HepG2 (cell line): Measurements from ENCODE around the gene NEDD8. TPM values are rescaled to one million over a fixed set of nuclear protein-coding genes. Genes with fewer than 3 reads are reported as not detected.

Experiments used
- ATF5 ChIP-seq: sonication (generic); formaldehyde crosslinking; IDR thresholded peaks from 2 replicates; pipeline ENCODE4 v1.4.0; 2020; ENCODE audit warnings: mild to moderate bottlenecking, low read depth, missing genetic modification reagents
- CC2D1A ChIP-seq: sonication (generic); formaldehyde crosslinking; IDR thresholded peaks from 2 replicates; pipeline ENCODE4 v1.8.1; 2023; ENCODE audit warnings: mild to moderate bottlenecking, missing genetic modification reagents
- CSRNP2 ChIP-seq: sonication (generic); formaldehyde crosslinking; conservative IDR thresholded peaks from 2 replicates; pipeline ENCODE4 v1.8.0; 2022; ENCODE audit warnings: low read depth, missing genetic modification reagents
- GFI1 ChIP-seq: sonication (generic); formaldehyde crosslinking; IDR thresholded peaks from 2 replicates; pipeline ENCODE4 v1.5.0; 2020; ENCODE audit warnings: missing genetic modification reagents, mild to moderate bottlenecking, borderline replicate concordance
- MBD4 ChIP-seq: IDR thresholded peaks from 2 replicates; pipeline ENCODE4 v1.6.1; 2012; ENCODE audit warnings: low read length, inconsistent platforms, borderline replicate concordance
- MED1 ChIP-seq: sonication (generic); formaldehyde crosslinking; IDR thresholded peaks from 2 replicates; pipeline ENCODE4 v1.4.0; 2020; ENCODE audit warnings: missing genetic modification reagents
- MIER3 ChIP-seq: IDR thresholded peaks from 2 replicates; pipeline ENCODE4 v1.6.1; 2016; ENCODE audit warnings: missing compliant biosample characterization, borderline replicate concordance
- MXD4 ChIP-seq: IDR thresholded peaks from 2 replicates; pipeline ENCODE4 v1.6.1; 2016; ENCODE audit warnings: mild to moderate bottlenecking, missing biosample characterization, missing genetic modification reagents
- NFIB ChIP-seq: sonication (generic); formaldehyde crosslinking; IDR thresholded peaks from 2 replicates; pipeline ENCODE4 v1.9.0; 2021; ENCODE audit warnings: missing genetic modification reagents, mild to moderate bottlenecking, borderline replicate concordance
- NRL ChIP-seq: sonication (generic); formaldehyde crosslinking; IDR thresholded peaks from 2 replicates; pipeline ENCODE4 v1.5.0; 2020; ENCODE audit warnings: missing genetic modification reagents, mild to moderate bottlenecking, moderate library complexity, borderline replicate concordance
- RARG ChIP-seq: sonication (generic); formaldehyde crosslinking; IDR thresholded peaks from 2 replicates; pipeline ENCODE4 v1.4.0; 2020; ENCODE audit warnings: low read depth, mild to moderate bottlenecking, missing genetic modification reagents
- SKI ChIP-seq: fragments of 450-650 bp; IDR thresholded peaks from one replicate; pipeline ENCODE4 v1.6.1; 2018; ENCODE audit warnings: mild to moderate bottlenecking; ENCODE audit not compliant: partially characterized antibody
- TAF1 ChIP-seq: sonication (generic); formaldehyde crosslinking; IDR thresholded peaks from 2 replicates; pipeline ENCODE4 v1.4.0; 2020; ENCODE audit warnings: missing genetic modification reagents
- YEATS2 ChIP-seq: sonication (generic); formaldehyde crosslinking; IDR thresholded peaks from 2 replicates; pipeline ENCODE4 v1.4.0; 2020; ENCODE audit warnings: missing genetic modification reagents, borderline replicate concordance
- ZBTB4 ChIP-seq: sonication (generic); formaldehyde crosslinking; IDR thresholded peaks from 2 replicates; pipeline ENCODE4 v1.4.0; 2020; ENCODE audit warnings: missing genetic modification reagents, mild to moderate bottlenecking, borderline replicate concordance
- ZNF296 ChIP-seq: sonication (generic); formaldehyde crosslinking; conservative IDR thresholded peaks from 2 replicates; pipeline ENCODE4 v1.5.0; 2020; ENCODE audit warnings: mild to moderate bottlenecking, missing genetic modification reagents
- ZNF703 ChIP-seq: sonication (generic); formaldehyde crosslinking; IDR thresholded peaks from 2 replicates; pipeline ENCODE4 v1.5.1; 2020; ENCODE audit warnings: missing genetic modification reagents, mild to moderate bottlenecking, moderate library complexity, borderline replicate concordance
- ZNF768 ChIP-seq: sonication (generic); formaldehyde crosslinking; IDR thresholded peaks from 2 replicates; pipeline ENCODE4 v1.4.0; 2020; ENCODE audit warnings: missing genetic modification reagents
- ZNF891 ChIP-seq: sonication (generic); formaldehyde crosslinking; IDR thresholded peaks from 2 replicates; pipeline ENCODE4 v1.5.0; 2020; ENCODE audit warnings: mild to moderate bottlenecking, missing genetic modification reagents
- polyA plus RNA-seq, 8 experiments: library from polyadenylated mRNA; depleted of rRNA in 3 of 8; stranded (reverse) in 7 of 8; unstranded in 1 of 8; fragments of >200 nt; fragmentation: Illumina TruSeq in 4 of 8; extraction: Trizol in 4 of 8; gene quantifications; 2 replicates each; pipeline versions ENCODE4 v1.2.1 to v1.2.3, GENCODE V29; 2011 to 2016; ENCODE audit warnings: low read depth in 4 of 8, missing spikeins in 1 of 8, mixed read lengths in 1 of 8; ENCODE audit not compliant: insufficient read depth in 1 of 8
- total RNA-seq, 5 experiments: library from RNA; depleted of rRNA; stranded (reverse); fragments of >200 nt; fragmentation: Illumina TruSeq; extraction: Trizol; gene quantifications; 2 replicates each; pipeline ENCODE4 v1.2.3, GENCODE V29; 2016; ENCODE audit warnings: low read depth in 1 of 5
- TF ChIP-seq, protein P1 (sequence below): sonication (generic); formaldehyde crosslinking; IDR thresholded peaks from 2 replicates; pipeline ENCODE4 v1.5.0; 2020; ENCODE audit warnings: mild to moderate bottlenecking, missing genetic modification reagents, borderline replicate concordance
- TF ChIP-seq, protein P2 (sequence below): sonication (generic); formaldehyde crosslinking; conservative IDR thresholded peaks from 2 replicates; pipeline ENCODE4 v1.4.0; 2020; ENCODE audit warnings: missing genetic modification reagents

Gene NEDD8
- total and polyA plus RNA-seq, 2 of the 13 experiments (the other 11 are each of a cell fraction or from before 2014, with no cell fraction given): 535 to 713 TPM

DNA sequence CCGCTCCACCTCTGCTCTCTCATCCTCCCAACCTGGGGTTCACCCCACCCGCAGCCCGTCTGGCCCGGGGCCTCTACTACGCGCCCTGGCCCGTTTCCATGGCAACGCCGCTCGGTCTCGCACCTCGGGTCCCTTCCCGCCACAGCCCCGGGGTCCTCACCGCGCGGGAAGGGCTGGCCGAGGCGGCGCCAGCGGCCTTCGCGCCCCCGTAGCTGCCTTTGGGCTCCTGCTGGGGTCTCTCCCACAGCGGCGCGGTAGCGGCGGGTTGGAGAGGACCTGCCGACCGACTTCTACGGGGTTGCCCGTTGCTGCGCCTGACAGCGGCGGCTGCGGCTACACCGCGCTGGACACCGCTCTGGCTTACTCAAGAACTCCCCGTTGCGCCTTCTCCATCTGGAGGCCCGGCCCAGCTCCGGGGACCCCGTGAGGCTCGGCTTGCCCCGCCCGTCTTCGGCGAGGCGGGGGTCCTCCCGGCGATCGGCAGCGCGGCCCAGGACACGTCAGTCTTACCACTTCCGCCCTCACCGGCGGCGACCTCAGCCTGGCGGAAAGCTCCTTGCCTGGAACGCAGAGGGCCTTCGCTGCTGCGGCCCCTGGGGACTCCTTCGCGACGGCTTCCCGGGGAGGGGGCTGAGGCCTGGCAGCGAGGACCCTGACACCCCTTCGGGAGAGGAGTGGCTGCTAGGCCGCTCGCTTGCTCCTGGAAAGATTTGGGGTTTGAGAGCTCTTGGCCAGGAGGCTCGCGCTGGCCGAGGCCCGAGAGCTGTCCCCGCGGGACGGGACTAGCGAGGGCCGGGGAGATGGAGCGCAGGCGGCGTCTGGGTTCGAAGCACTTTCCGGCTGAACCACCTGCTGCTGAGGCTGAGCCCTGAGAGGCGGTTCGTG lies 36.7 kb downstream of the NEDD8 start, which contains the start of gene TM9SF1 (continued):
- peak; percentile 100 for TF ChIP-seq TAF1 (CRISPR knock-in tag)
- TF ChIP-seq RARG (CRISPR knock-in tag): peak; percentile 99
- TF ChIP-seq ZBTB4 (CRISPR knock-in tag): peak; percentile 99
- TF ChIP-seq ATF5: peak; percentile 96
- no peak for TF ChIP-seq ZNF296 (CRISPR knock-in tag)
- TF ChIP-seq MED1 (CRISPR knock-in tag): peak; percentile 86
- TF ChIP-seq, protein P1, sequence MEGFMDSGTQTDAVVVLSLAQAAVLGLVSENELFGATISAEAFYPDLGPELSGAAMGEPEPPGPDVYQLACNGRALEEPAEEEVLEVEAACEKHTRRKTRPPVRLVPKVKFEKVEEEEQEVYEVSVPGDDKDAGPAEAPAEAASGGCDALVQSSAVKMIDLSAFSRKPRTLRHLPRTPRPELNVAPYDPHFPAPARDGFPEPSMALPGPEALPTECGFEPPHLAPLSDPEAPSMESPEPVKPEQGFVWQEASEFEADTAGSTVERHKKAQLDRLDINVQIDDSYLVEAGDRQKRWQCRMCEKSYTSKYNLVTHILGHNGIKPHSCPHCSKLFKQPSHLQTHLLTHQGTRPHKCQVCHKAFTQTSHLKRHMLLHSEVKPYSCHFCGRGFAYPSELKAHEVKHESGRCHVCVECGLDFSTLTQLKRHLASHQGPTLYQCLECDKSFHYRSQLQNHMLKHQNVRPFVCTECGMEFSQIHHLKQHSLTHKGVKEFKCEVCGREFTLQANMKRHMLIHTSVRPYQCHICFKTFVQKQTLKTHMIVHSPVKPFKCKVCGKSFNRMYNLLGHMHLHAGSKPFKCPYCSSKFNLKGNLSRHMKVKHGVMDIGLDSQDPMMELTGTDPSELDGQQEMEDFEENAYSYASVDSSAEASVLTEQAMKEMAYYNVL (CRISPR knock-in tag): peak; percentile 77
- no peak for TF ChIP-seq GFI1 (CRISPR knock-in tag)
- TF ChIP-seq NRL (CRISPR knock-in tag): peak; percentile 99
- TF ChIP-seq CC2D1A (CRISPR knock-in tag): no peak
- TF ChIP-seq MIER3 (CRISPR knock-in tag): peak; percentile 97
- TF ChIP-seq ZNF768: peak; percentile 80
- TF ChIP-seq, protein P2, sequence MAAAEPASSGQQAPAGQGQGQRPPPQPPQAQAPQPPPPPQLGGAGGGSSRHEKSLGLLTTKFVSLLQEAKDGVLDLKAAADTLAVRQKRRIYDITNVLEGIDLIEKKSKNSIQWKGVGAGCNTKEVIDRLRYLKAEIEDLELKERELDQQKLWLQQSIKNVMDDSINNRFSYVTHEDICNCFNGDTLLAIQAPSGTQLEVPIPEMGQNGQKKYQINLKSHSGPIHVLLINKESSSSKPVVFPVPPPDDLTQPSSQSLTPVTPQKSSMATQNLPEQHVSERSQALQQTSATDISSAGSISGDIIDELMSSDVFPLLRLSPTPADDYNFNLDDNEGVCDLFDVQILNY: peak; percentile 93
- TF ChIP-seq MXD4 (CRISPR knock-in tag): peak; percentile 97
- TF ChIP-seq ZNF891 (CRISPR knock-in tag): peak; percentile 99
- TF ChIP-seq YEATS2 (CRISPR knock-in tag): peak; percentile 98
- no peak for TF ChIP-seq ZNF703 (CRISPR knock-in tag)
- TF ChIP-seq MBD4: no peak
- TF ChIP-seq SKI: peak; percentile 65
- peak; percentile 92; the same call in 1 of the 2 replicates for TF ChIP-seq NFIB (CRISPR knock-in tag)
- no peak for TF ChIP-seq CSRNP2
